Naive thymus-derived CD8-positive, alpha-beta T cell (primary cell): ENCODE results near the gene COPG1. TPM values are rescaled to one million over a fixed set of nuclear protein-coding genes. Genes with fewer than 3 reads are reported as not detected.
A peak's percentile ranks its signal among the peaks of the same experiment; 100 is the strongest.
"Not testable (repeated sequence)": the region's sequence is repeated elsewhere in the genome, so short reads cannot be mapped to it uniquely, and the experiment has no call there.

ENCODE experiments used
- ATAC-seq, 2 donors: fragments of 150-1000 bp; cut with Tn5 transposase in 1 of 2; sonication (Bioruptor Pico), chemical (Tn5 transposase) in 1 of 2; 1 replicate in 1 of 2; 2 replicates in 1 of 2; pipeline ENCODE4 v1.10.0; 2021; ENCODE audit warnings: mild to moderate bottlenecking in 2 of 2, moderate library complexity in 2 of 2
- POLR2A ChIA-PET: fragments of 350-600 bp; sonication (Branson Sonifier 250); formaldehyde crosslinking; loops from one replicate; lab custom pipeline; 2021; ENCODE audit warnings: antibody characterized with exemption; lab: Charles Lee
- DNase-seq, 10 donors: peaks; one replicate each; pipeline versions ENCODE4 v3.0.0 to v3.0.0-alpha.2; 2020 to 2022
- H3K27ac Mint-ChIP-seq, 10 donors: one replicate each; pipeline ENCODE4 v1.8.0; 2020 to 2022; ENCODE audit warnings: mild to moderate bottlenecking in 10 of 10, mixed read lengths in 10 of 10, moderate library complexity in 4 of 10, inconsistent platforms in 1 of 10
- H3K27me3 Mint-ChIP-seq, 5 donors: one replicate each; pipeline ENCODE4 v1.8.0; 2021 to 2022; ENCODE audit warnings: mixed read lengths in 5 of 5
- H3K36me3 Mint-ChIP-seq, 3 donors: one replicate each; pipeline ENCODE4 v1.8.0; 2020 to 2022; ENCODE audit warnings: mixed read lengths in 3 of 3, mild to moderate bottlenecking in 2 of 3, inconsistent platforms in 1 of 3
- H3K4me1 Mint-ChIP-seq, 4 donors: one replicate each; pipeline ENCODE4 v1.8.0; 2021 to 2022; ENCODE audit warnings: mixed read lengths in 4 of 4
- H3K4me3 Mint-ChIP-seq, 10 donors: one replicate each; pipeline ENCODE4 v1.8.0; 2020 to 2022; ENCODE audit warnings: mild to moderate bottlenecking in 10 of 10, mixed read lengths in 10 of 10, moderate library complexity in 6 of 10, inconsistent platforms in 1 of 10
- H3K9me3 Mint-ChIP-seq, 9 donors: one replicate each; pipeline ENCODE4 v1.8.0; 2020 to 2022; ENCODE audit warnings: mixed read lengths in 9 of 9, mild to moderate bottlenecking in 3 of 9, inconsistent platforms in 1 of 9, moderate library complexity in 1 of 9
- polyA plus RNA-seq, 3 donors: library from polyadenylated mRNA; unstranded; fragments of 300-500 nt; fragmentation: Illumina TruSeq; gene quantifications; one replicate each; pipeline ENCODE4 v1.2.3, GENCODE V29; 2021
- total RNA-seq, 8 experiments: library from RNA in 2 of 8; stranded (reverse) in 2 of 8; gene quantifications; one replicate each; pipeline ENCODE4 v1.2.3 and lab custom pipeline; 2021 to 2026

The COPG1 gene
- total and polyA plus RNA-seq, 5 experiments from 2014 or later: 54.0 to 113 (median 75.5) TPM

GRCh38 chr3:129245641-129246306 is 3.6 kb upstream of the COPG1 start:
- POLR2A ChIA-PET: interaction anchor here (0.6 to 2.0 kb wide), 11 partner anchors 33 to 275 kb away, joined by 3 to 8 read pairs (median 3); partner anchors contain the start of gene HMCES
- Mint-ChIP-seq H3K4me3 (peak overlapping the region in 2 of 10 donors; percentile 15 to 72), H3K27ac (peak overlapping the region in 3 of 10 donors; percentile 15 to 71 (median 16)), H3K4me1 (peaks cover 18 to 37% (median 34%) of the 10 kb centered on the region in 4 donors)
- H3K9me3 Mint-ChIP-seq, H3K36me3 Mint-ChIP-seq, H3K27me3 Mint-ChIP-seq: not testable (repeated sequence)
- ATAC-seq (peak; percentile 71 to 82), DNase-seq (peak; percentile 33 to 86 (median 70))

GRCh38 chr3:129246636-129247035 is 2.8 kb upstream of the COPG1 start:
- POLR2A ChIA-PET: interaction anchor here (0.7 to 2.0 kb wide), 5 partner anchors 60 to 276 kb away, joined by 3 to 7 read pairs (median 4); no protein-coding TSS in a partner anchor
- no peaks in the 10 kb centered on the region for H3K27me3 Mint-ChIP-seq
- H3K4me3 Mint-ChIP-seq: peak overlapping the region in 3 of 10 donors; percentile 5 to 39 (median 11)
- no peak overlapping the region for H3K27ac Mint-ChIP-seq
- peaks cover 0 to 5% (median 0%) of the 10 kb centered on the region in 3 donors for H3K36me3 Mint-ChIP-seq
- H3K9me3 Mint-ChIP-seq: no peaks in the 10 kb centered on the region
- DNase-seq: no peak
- no peak for ATAC-seq
- peaks cover 18 to 40% (median 38%) of the 10 kb centered on the region in 4 donors for H3K4me1 Mint-ChIP-seq

- H3K27me3 Mint-ChIP-seq: no peaks in the 10 kb centered on the region
- POLR2A ChIA-PET: interaction anchor here (1.0 to 2.7 kb wide), 7 partner anchors 24 to 279 kb away, joined by 3 to 28 read pairs (median 9); partner anchors contain the start of genes CFAP92 and ISY1
- ATAC-seq (no peak), DNase-seq (no peak)
- peaks cover 18 to 56% (median 42%) of the 10 kb centered on the region in 4 donors for H3K4me1 Mint-ChIP-seq
- H3K36me3 Mint-ChIP-seq: peaks cover 0 to 23% (median 5%) of the 10 kb centered on the region in 3 donors
- H3K4me3 Mint-ChIP-seq: peak overlapping the region; percentile 93 to 99 (median 96)
- H3K27ac Mint-ChIP-seq: peak overlapping the region; percentile 91 to 98 (median 97)
- H3K9me3 Mint-ChIP-seq: no peaks in the 10 kb centered on the region
Measured at GRCh38 chr3:129248286-129248979, 973 bp upstream of the COPG1 start.

GRCh38 chr3:129252748-129253147 is 3.3 kb downstream of the COPG1 start:
- Mint-ChIP-seq H3K9me3 (no peaks in the 10 kb centered on the region), H3K27ac (peak overlapping the region in 3 of 10 donors; percentile 6 to 58 (median 19)), H3K36me3 (peaks cover 0 to 66% (median 18%) of the 10 kb centered on the region in 3 donors), H3K27me3 (no peaks in the 10 kb centered on the region), H3K4me3 (peak overlapping the region in 2 of 10 donors; percentile 33 to 42), H3K4me1 (peaks cover 15 to 52% (median 34%) of the 10 kb centered on the region in 4 donors)
- no peak for ATAC-seq
- POLR2A ChIA-PET: interaction anchor here (1.4 to 1.5 kb wide), 2 partner anchors 26 to 62 kb away, joined by 3 to 5 read pairs; partner anchors contain the start of gene HMCES
- DNase-seq: no peak

- no peaks in the 10 kb centered on the region for H3K9me3 Mint-ChIP-seq
- POLR2A ChIA-PET: no interaction called here
- H3K27ac Mint-ChIP-seq: peak overlapping the region in 2 of 10 donors; percentile 22 to 58
- peaks cover 0 to 85% (median 24%) of the 10 kb centered on the region in 3 donors for H3K36me3 Mint-ChIP-seq
- DNase-seq (no peak), ATAC-seq (no peak)
- H3K4me1 Mint-ChIP-seq: peaks cover 10 to 38% (median 17%) of the 10 kb centered on the region in 4 donors
- no peaks in the 10 kb centered on the region for H3K27me3 Mint-ChIP-seq
- H3K4me3 Mint-ChIP-seq: no peak overlapping the region
Measured at GRCh38 chr3:129254536-129255230, 5.3 kb downstream of the COPG1 start.

GRCh38 chr3:129256270-129256669 is 6.9 kb downstream of the COPG1 start:
- ATAC-seq (no peak), DNase-seq (no peak)
- POLR2A ChIA-PET: no interaction called here
- Mint-ChIP-seq H3K9me3 (no peaks in the 10 kb centered on the region), H3K27me3 (no peaks in the 10 kb centered on the region), H3K27ac (peak overlapping the region in 1 of 10 donors; percentile 79), H3K4me3 (no peak overlapping the region), H3K36me3 (peaks cover 0 to 99% (median 24%) of the 10 kb centered on the region in 3 donors), H3K4me1 (peaks cover 6 to 29% (median 9%) of the 10 kb centered on the region in 4 donors)

- no peaks in the 10 kb centered on the region for H3K27me3 Mint-ChIP-seq
- H3K4me1 Mint-ChIP-seq: peaks cover 2 to 22% (median 7%) of the 10 kb centered on the region in 4 donors
- H3K36me3 Mint-ChIP-seq: peaks cover 4 to 99% (median 28%) of the 10 kb centered on the region in 3 donors
- DNase-seq: no peak
- H3K9me3 Mint-ChIP-seq: no peaks in the 10 kb centered on the region
- no peak overlapping the region for H3K4me3 Mint-ChIP-seq
- H3K27ac Mint-ChIP-seq: peak overlapping the region in 2 of 10 donors; percentile 0 to 11
- POLR2A ChIA-PET: no interaction called here
- ATAC-seq: no peak
Measured at GRCh38 chr3:129257609-129258008, 8.2 kb downstream of the COPG1 start.

GRCh38 chr3:129259612-129260477 is 10.4 kb downstream of the COPG1 start:
- DNase-seq: no peak
- ATAC-seq: no peak
- H3K27ac Mint-ChIP-seq: peak overlapping the region in 3 of 10 donors; percentile 11 to 79 (median 43)
- peaks cover 4 to 96% (median 22%) of the 10 kb centered on the region in 3 donors for H3K36me3 Mint-ChIP-seq
- H3K9me3 Mint-ChIP-seq: no peaks in the 10 kb centered on the region
- no peaks in the 10 kb centered on the region for H3K27me3 Mint-ChIP-seq
- H3K4me3 Mint-ChIP-seq: no peak overlapping the region
- POLR2A ChIA-PET: interaction anchor here (1.3 kb wide), 1 partner anchor 73 kb away, joined by 5 read pairs; no protein-coding TSS in a partner anchor
- peaks cover 2 to 14% (median 12%) of the 10 kb centered on the region in 4 donors for H3K4me1 Mint-ChIP-seq

GRCh38 chr3:129260606-129261005 is 11.2 kb downstream of the COPG1 start:
- Mint-ChIP-seq H3K9me3 (no peaks in the 10 kb centered on the region), H3K4me1 (peaks cover 2 to 14% (median 12%) of the 10 kb centered on the region in 4 donors), H3K27ac (no peak overlapping the region), H3K27me3 (no peaks in the 10 kb centered on the region), H3K36me3 (peaks cover 4 to 96% (median 24%) of the 10 kb centered on the region in 3 donors), H3K4me3 (no peak overlapping the region)
- POLR2A ChIA-PET: interaction anchor here (1.3 to 1.5 kb wide), 2 partner anchors 11 to 74 kb away, joined by 5 to 7 read pairs; partner anchors contain the start of gene COPG1
- no peak for ATAC-seq
- no peak for DNase-seq

GRCh38 chr3:129261894-129262293 is 12.5 kb downstream of the COPG1 start:
- H3K9me3 Mint-ChIP-seq: no peaks in the 10 kb centered on the region
- no peak overlapping the region for H3K4me3 Mint-ChIP-seq
- H3K4me1 Mint-ChIP-seq: peaks cover 2 to 14% (median 12%) of the 10 kb centered on the region in 4 donors
- no peak for DNase-seq
- POLR2A ChIA-PET: interaction anchor here (0.6 to 1.5 kb wide), 2 partner anchors 12 to 19 kb away, joined by 4 to 7 read pairs; partner anchors contain the start of gene COPG1
- ATAC-seq: no peak
- H3K36me3 Mint-ChIP-seq: peaks cover 4 to 96% (median 22%) of the 10 kb centered on the region in 3 donors
- no peaks in the 10 kb centered on the region for H3K27me3 Mint-ChIP-seq
- H3K27ac Mint-ChIP-seq: peak overlapping the region in 2 of 10 donors; percentile 1 to 56
